H9 (cell line): ENCODE measurements around the gene HOXD11. TPM values are rescaled to one million over a fixed set of nuclear protein-coding genes. Genes with fewer than 3 reads are reported as not detected.

Experiments
- DNase-seq: peaks from one replicate; pipeline ENCODE4 v3.0.0-alpha.2; 2017
- H2AFZ ChIP-seq: one replicate; pipeline ENCODE4 v1.6.1; 2013; ENCODE audit warnings: mild to moderate bottlenecking, low read length, control low read depth, moderate library complexity
- H2AK5ac ChIP-seq: 2 replicates; pipeline ENCODE4 v1.6.1; 2013; ENCODE audit warnings: low read length, control low read depth, mixed read lengths; ENCODE audit not compliant: insufficient read length
- H2BK120ac ChIP-seq: one replicate; pipeline ENCODE4 v1.6.1; 2013; ENCODE audit warnings: low read depth, mild to moderate bottlenecking, low read length, control low read depth, inconsistent platforms; ENCODE audit not compliant: poor library complexity, severe bottlenecking
- H2BK12ac ChIP-seq: 2 replicates; pipeline ENCODE4 v1.6.1; 2013; ENCODE audit warnings: low read length, control low read depth, mixed read lengths, low read depth; ENCODE audit not compliant: insufficient read length
- H2BK15ac ChIP-seq: 2 replicates; pipeline ENCODE4 v1.6.1; 2013; ENCODE audit warnings: low read depth, low read length, control low read depth
- H2BK20ac ChIP-seq: one replicate; pipeline ENCODE4 v1.6.1; 2013; ENCODE audit warnings: low read depth, mild to moderate bottlenecking, low read length, control low read depth, inconsistent platforms; ENCODE audit not compliant: poor library complexity, severe bottlenecking
- H2BK5ac ChIP-seq: 2 replicates; pipeline ENCODE4 v1.6.1; 2013; ENCODE audit warnings: low read length, control low read depth, mixed read lengths; ENCODE audit not compliant: insufficient read length
- H3K14ac ChIP-seq: 2 replicates; pipeline ENCODE4 v1.6.1; 2013; ENCODE audit warnings: low read length, control low read depth; ENCODE audit not compliant: insufficient read depth
- H3K18ac ChIP-seq: 2 replicates; pipeline ENCODE4 v1.6.1; 2013; ENCODE audit warnings: low read depth, mild to moderate bottlenecking, mixed read lengths, low read length, control low read depth; ENCODE audit not compliant: insufficient read length
- H3K23ac ChIP-seq: 2 replicates; pipeline ENCODE4 v1.6.1; 2013; ENCODE audit warnings: low read length, control low read depth, mixed read lengths, low read depth; ENCODE audit not compliant: insufficient read length
- H3K23me2 ChIP-seq: 2 replicates; pipeline ENCODE4 v1.6.1; 2013; ENCODE audit warnings: low read depth, mild to moderate bottlenecking, mixed read lengths, low read length, control low read depth; ENCODE audit not compliant: insufficient read length, poor library complexity, severe bottlenecking
- H3K27ac ChIP-seq: 2 replicates; pipeline ENCODE4 v1.5.1; 2013; ENCODE audit warnings: low read length, control low read depth, mixed read lengths, low read depth; ENCODE audit not compliant: insufficient read length
- H3K27me3 ChIP-seq: 2 replicates; pipeline ENCODE4 v1.6.1; 2013; ENCODE audit warnings: low read length, control low read depth, inconsistent platforms; ENCODE audit not compliant: insufficient read depth
- H3K4ac ChIP-seq: 2 replicates; pipeline ENCODE4 v1.6.1; 2013; ENCODE audit warnings: low read depth, mild to moderate bottlenecking, control low read depth, inconsistent platforms, low read length, moderate library complexity
- H3K4me1 ChIP-seq: 2 replicates; pipeline ENCODE4 v1.6.1; 2013; ENCODE audit warnings: low read length, control low read depth, inconsistent platforms; ENCODE audit not compliant: insufficient read depth
- H3K4me2 ChIP-seq: 2 replicates; pipeline ENCODE4 v1.6.1; 2013; ENCODE audit warnings: low read length, control low read depth, mixed read lengths; ENCODE audit not compliant: insufficient read length, insufficient read depth
- H3K56ac ChIP-seq: 2 replicates; pipeline ENCODE4 v1.6.1; 2013; ENCODE audit warnings: low read depth, mild to moderate bottlenecking, mixed read lengths, low read length, control low read depth; ENCODE audit not compliant: insufficient read length
- H3K79me1 ChIP-seq: 2 replicates; pipeline ENCODE4 v1.6.1; 2013; ENCODE audit warnings: low read depth, mild to moderate bottlenecking, moderate library complexity, low read length, control low read depth, inconsistent platforms; ENCODE audit not compliant: insufficient read depth, poor library complexity, severe bottlenecking
- H3K79me2 ChIP-seq: 2 replicates; pipeline ENCODE4 v1.6.1; 2013; ENCODE audit warnings: low read length, control low read depth, inconsistent platforms; ENCODE audit not compliant: insufficient read depth
- H3K9ac ChIP-seq: 2 replicates; pipeline ENCODE4 v1.6.1; 2013; ENCODE audit warnings: low read length, control low read depth, mixed read lengths; ENCODE audit not compliant: insufficient read length; ENCODE audit errors: extremely low read depth
- H3K9me3 ChIP-seq: one replicate; pipeline ENCODE4 v1.6.1; 2013; ENCODE audit warnings: low read depth, low read length, inconsistent platforms; ENCODE audit not compliant: control insufficient read depth
- H3T11ph ChIP-seq: one replicate; pipeline ENCODE4 v1.6.1; 2013; ENCODE audit warnings: mild to moderate bottlenecking, low read length, control low read depth, inconsistent platforms
- H4K20me1 ChIP-seq: one replicate; pipeline ENCODE4 v1.6.1; 2013; ENCODE audit not compliant: control insufficient read depth, insufficient read length, insufficient read depth
- H4K5ac ChIP-seq: 2 replicates; pipeline ENCODE4 v1.6.1; 2013; ENCODE audit warnings: low read depth, mild to moderate bottlenecking, mixed read lengths, low read length, control low read depth; ENCODE audit not compliant: insufficient read length
- H4K8ac ChIP-seq: replicated peaks from 2 replicates; pipeline ENCODE4 v1.6.1; 2013; ENCODE audit warnings: low read length, control low read depth, mixed read lengths, low read depth; ENCODE audit not compliant: insufficient read length
- H4K91ac ChIP-seq: 2 replicates; pipeline ENCODE4 v1.6.1; 2013; ENCODE audit warnings: low read depth, mild to moderate bottlenecking, moderate library complexity, mixed read lengths, low read length, control low read depth; ENCODE audit not compliant: insufficient read length
- H3K27ac Mint-ChIP-seq, 3 experiments: 2 replicates in 2 of 3; 3 replicates in 1 of 3; pipeline ENCODE4 v1.8.0; 2020 to 2021; ENCODE audit warnings: mixed read lengths in 3 of 3, mild to moderate bottlenecking in 1 of 3, moderate library complexity in 1 of 3
- H3K27me3 Mint-ChIP-seq: 2 replicates; pipeline ENCODE4 v1.8.0; 2021; ENCODE audit warnings: low read depth, mild to moderate bottlenecking, moderate library complexity, mixed read lengths
- H3K36me3 Mint-ChIP-seq, 3 experiments: 2 replicates in 2 of 3; 3 replicates in 1 of 3; pipeline ENCODE4 v1.8.0; 2020 to 2021; ENCODE audit warnings: low read depth in 3 of 3, mixed read lengths in 3 of 3; ENCODE audit not compliant: insufficient read depth in 1 of 3
- H3K4me1 Mint-ChIP-seq, 2 experiments: 2 replicates each; pipeline ENCODE4 v1.8.0; 2020; ENCODE audit warnings: mixed read lengths in 2 of 2
- H3K4me3 Mint-ChIP-seq, 2 experiments: 2 replicates in 1 of 2; 3 replicates in 1 of 2; pipeline ENCODE4 v1.8.0; 2020 to 2021; ENCODE audit warnings: mild to moderate bottlenecking in 2 of 2, mixed read lengths in 2 of 2, moderate library complexity in 1 of 2
- H3K9me3 Mint-ChIP-seq, 2 experiments: 2 replicates in 1 of 2; 3 replicates in 1 of 2; pipeline ENCODE4 v1.8.0; 2020; ENCODE audit warnings: mild to moderate bottlenecking in 2 of 2, mixed read lengths in 2 of 2, moderate library complexity in 1 of 2
- WGBS: extraction: QIAGEN DNeasy Blood & Tissue Kit; methylation state at CpG from one replicate; pipeline ENCODE4 v1.1.7; 2013; ENCODE audit warnings: missing lambda C conversion rate, low lambda C conversion rate, mixed read lengths; ENCODE audit not compliant: insufficient read length; ENCODE audit errors: extremely low coverage; 5-methylcytosine and 5-hydroxymethylcytosine counted together
- total RNA-seq: library from RNA; stranded (reverse); gene quantifications from 2 replicates; pipeline ENCODE4 v1.2.1, GENCODE V29; 2021
- TF ChIP-seq, protein P1 (sequence below): fragments of 200-600 bp; sonication (generic); conservative IDR thresholded peaks from 3 replicates; pipeline ENCODE4 v1.8.0; 2021; ENCODE audit warnings: antibody characterized with exemption, mild to moderate bottlenecking

HOXD11 gene
- total RNA-seq, 1 experiment from 2014 or later: not detected

DNA sequence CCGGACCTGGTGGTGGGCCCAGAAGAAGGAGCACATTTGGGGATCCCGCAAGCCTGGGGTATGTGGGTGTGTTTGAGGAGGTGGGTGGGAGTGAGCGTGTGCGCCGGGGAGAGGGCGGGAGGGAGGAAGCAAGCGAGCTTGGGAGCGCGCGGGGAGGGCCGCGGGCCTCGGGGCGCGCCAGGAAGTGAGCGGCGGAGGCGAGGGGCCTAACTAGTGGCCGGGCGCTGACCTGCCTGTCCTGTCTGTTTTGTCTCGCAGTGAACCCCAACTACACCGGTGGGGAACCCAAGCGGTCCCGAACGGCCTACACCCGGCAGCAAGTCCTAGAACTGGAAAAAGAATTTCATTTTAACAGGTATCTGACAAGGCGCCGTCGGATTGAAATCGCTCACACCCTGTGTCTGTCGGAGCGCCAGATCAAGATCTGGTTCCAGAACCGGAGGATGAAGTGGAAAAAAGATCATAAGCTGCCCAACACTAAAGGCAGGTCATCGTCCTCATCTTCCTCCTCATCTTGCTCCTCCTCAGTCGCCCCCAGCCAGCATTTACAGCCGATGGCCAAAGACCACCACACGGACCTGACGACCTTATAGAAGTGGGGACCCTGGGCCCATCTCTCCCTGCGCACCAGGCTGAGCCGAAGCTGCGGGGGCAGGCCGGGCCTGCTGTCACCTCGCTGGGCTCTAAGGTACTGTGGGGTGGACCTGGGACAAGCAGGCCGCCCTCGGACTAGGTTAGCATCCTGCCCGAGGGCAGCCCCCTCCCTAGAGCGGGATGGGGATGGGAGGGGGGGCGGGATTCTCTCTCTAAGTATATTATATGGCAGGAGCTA lies 45.5 kb downstream of the HOXD11 start:
- no CpG with 5 or more reads among the region's 48 CpGs for WGBS
- Histone ChIP-seq H3K56ac (no peak overlapping the region), H2BK20ac (no peak overlapping the region), H4K91ac (no peak overlapping the region), H3K27me3 (peaks cover 100% of the 10 kb centered on the region), H2AFZ (no peak overlapping the region), H2BK15ac (no peak overlapping the region), H3K4me1 (no peaks in the 10 kb centered on the region; the same call in 1 of the 2 replicates), H3K14ac (no peak overlapping the region), H3K79me1 (no peaks in the 10 kb centered on the region), H3K4ac (no peak overlapping the region), H3K23ac (no peak overlapping the region), H4K8ac (no peak overlapping the region), H3K9ac (no peak overlapping the region), H2AK5ac (no peak overlapping the region), H3K9me3 (no peaks in the 10 kb centered on the region), H4K5ac (no peak overlapping the region), H3K18ac (no peak overlapping the region), H3K23me2 (no peaks in the 10 kb centered on the region), H3K4me2 (no peak overlapping the region), H2BK5ac (no peak overlapping the region), H3K27ac (no peak overlapping the region), H2BK12ac (no peak overlapping the region), H2BK120ac (no peak overlapping the region), H3T11ph (no peak overlapping the region), H3K79me2 (no peaks in the 10 kb centered on the region), H4K20me1 (no peaks in the 10 kb centered on the region)
- Mint-ChIP-seq H3K9me3 (peaks cover 5 to 6% of the 10 kb centered on the region in 2 experiments; a peak in 2 of 5 replicates), H3K4me3 (no peak overlapping the region; a peak in 1 of 5 replicates), H3K4me1 (peaks cover 4 to 29% of the 10 kb centered on the region in 2 experiments; a peak in 3 of 4 replicates), H3K36me3 (no peaks in the 10 kb centered on the region; a peak in 1 of 7 replicates), H3K27ac (no peak overlapping the region), H3K27me3 (peaks cover 100% of the 10 kb centered on the region)
- no peak for DNase-seq
- TF ChIP-seq, protein P1, sequence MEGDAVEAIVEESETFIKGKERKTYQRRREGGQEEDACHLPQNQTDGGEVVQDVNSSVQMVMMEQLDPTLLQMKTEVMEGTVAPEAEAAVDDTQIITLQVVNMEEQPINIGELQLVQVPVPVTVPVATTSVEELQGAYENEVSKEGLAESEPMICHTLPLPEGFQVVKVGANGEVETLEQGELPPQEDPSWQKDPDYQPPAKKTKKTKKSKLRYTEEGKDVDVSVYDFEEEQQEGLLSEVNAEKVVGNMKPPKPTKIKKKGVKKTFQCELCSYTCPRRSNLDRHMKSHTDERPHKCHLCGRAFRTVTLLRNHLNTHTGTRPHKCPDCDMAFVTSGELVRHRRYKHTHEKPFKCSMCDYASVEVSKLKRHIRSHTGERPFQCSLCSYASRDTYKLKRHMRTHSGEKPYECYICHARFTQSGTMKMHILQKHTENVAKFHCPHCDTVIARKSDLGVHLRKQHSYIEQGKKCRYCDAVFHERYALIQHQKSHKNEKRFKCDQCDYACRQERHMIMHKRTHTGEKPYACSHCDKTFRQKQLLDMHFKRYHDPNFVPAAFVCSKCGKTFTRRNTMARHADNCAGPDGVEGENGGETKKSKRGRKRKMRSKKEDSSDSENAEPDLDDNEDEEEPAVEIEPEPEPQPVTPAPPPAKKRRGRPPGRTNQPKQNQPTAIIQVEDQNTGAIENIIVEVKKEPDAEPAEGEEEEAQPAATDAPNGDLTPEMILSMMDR: no peak
